DMS 273 treated with DMSO at 0.1 percent for 48 hours (cell line): ENCODE results near the gene LMO3.

Experiments used
- DNase-seq: peaks from one replicate; lab custom pipeline; 2025; lab: John Stamatoyannopoulos, UW

The LMO3 gene

GRCh38 chr12:16606117-16606200, at the start of gene LMO3:
TSS of gene LMO3 (minus strand) at chr12:16606162. CDS start at chr12:16600860, 5,302 bp downstream.
- DNase-seq, result no peak

- no peak for DNase-seq
Measured at GRCh38 chr12:16636435-16637055, 30.6 kb upstream of the LMO3 start.

- DNase-seq, result no peak
Measured at GRCh38 chr12:16634786-16635185, 28.8 kb upstream of the LMO3 start.

- DNase-seq, result no peak
Measured at GRCh38 chr12:16626991-16627390, 21.0 kb upstream of the LMO3 start.

- DNase-seq, result no peak
Measured at GRCh38 chr12:16622338-16622737, 16.4 kb upstream of the LMO3 start.

GRCh38 chr12:16619537-16619936, 13.6 kb upstream of the LMO3 start:
- no peak for DNase-seq

GRCh38 chr12:16618256-16618655, 12.3 kb upstream of the LMO3 start:
- no peak for DNase-seq

- DNase-seq, result no peak
Measured at GRCh38 chr12:16613199-16613598, 7.2 kb upstream of the LMO3 start.

GRCh38 chr12:16612647-16613046, 6.7 kb upstream of the LMO3 start:
- no peak for DNase-seq

- no peak for DNase-seq
Measured at GRCh38 chr12:16611146-16611545, 5.2 kb upstream of the LMO3 start.

GRCh38 chr12:16610743-16611142, 4.8 kb upstream of the LMO3 start:
- no peak for DNase-seq

- no peak for DNase-seq
Measured at GRCh38 chr12:16610001-16610585, 4.1 kb upstream of the LMO3 start.

GRCh38 chr12:16608946-16609539, 3.1 kb upstream of the LMO3 start:
- no peak for DNase-seq

GRCh38 chr12:16607906-16608775, 2.2 kb upstream of the LMO3 start:
- DNase-seq, result no peak

GRCh38 chr12:16606991-16607390, 1.0 kb upstream of the LMO3 start:
- no peak for DNase-seq

GRCh38 chr12:16606201-16606849, 363 bp upstream of the LMO3 start:
- DNase-seq, result no peak

- no peak for DNase-seq
Measured at GRCh38 chr12:16605642-16606116, 283 bp downstream of the LMO3 start.

GRCh38 chr12:16604596-16605252, 1.2 kb downstream of the LMO3 start:
- no peak for DNase-seq

GRCh38 chr12:16603916-16604575, 1.9 kb downstream of the LMO3 start:
- no peak for DNase-seq

GRCh38 chr12:16603260-16603915, 2.6 kb downstream of the LMO3 start:
- DNase-seq, result no peak

- DNase-seq, result no peak
Measured at GRCh38 chr12:16602412-16602811, 3.5 kb downstream of the LMO3 start.
